Sigmoid colon (tissue), 7 donors: ENCODE measurements around the gene ELF4. TPM values are rescaled to one million over a fixed set of nuclear protein-coding genes. Genes with fewer than 3 reads are reported as not detected.

ENCODE experiments used
- DNase-seq: peaks from one replicate; pipeline ENCODE4 v3.0.0-alpha.2; 2019
- H3K27ac ChIP-seq, 4 donors: fragments of 200-600 bp; sonication (generic); one replicate each; pipeline ENCODE4 v1.5.1; 2016 to 2019; ENCODE audit warnings: mild to moderate bottlenecking in 1 of 4
- H3K27me3 ChIP-seq, 3 donors: fragments of 200-600 bp; sonication (generic); one replicate each; pipeline ENCODE4 v1.5.1; 2019; ENCODE audit warnings: mild to moderate bottlenecking in 1 of 3
- H3K36me3 ChIP-seq, 4 donors: fragments of 200-600 bp; sonication (generic); one replicate each; pipeline ENCODE4 v1.5.1; 2016 to 2019
- H3K4me1 ChIP-seq, 4 donors: fragments of 200-600 bp; sonication (generic); one replicate each; pipeline ENCODE4 v1.5.1; 2017 to 2019
- H3K4me3 ChIP-seq, 4 donors: fragments of 200-600 bp; sonication (generic); one replicate each; pipeline ENCODE4 v1.5.1; 2017 to 2019; ENCODE audit warnings: mild to moderate bottlenecking in 2 of 4, moderate library complexity in 1 of 4
- H3K9me3 ChIP-seq, 4 donors: fragments of 200-600 bp in 3 of 4; sonication (generic) in 3 of 4; one replicate each; pipeline versions ENCODE4 v1.5.1 to v1.6.1; 2013 to 2019
- CTCF ChIP-seq, 4 experiments: fragments of 450-650 bp in 3 of 4; fragments of 200-600 bp in 1 of 4; IDR thresholded peaks; one replicate each; pipeline ENCODE4 v1.5.1; 2016 to 2019; ENCODE audit warnings: antibody characterized with exemption in 4 of 4, mild to moderate bottlenecking in 3 of 4, moderate library complexity in 2 of 4
- EP300 ChIP-seq, 4 donors: sonication (generic); formaldehyde crosslinking; IDR thresholded peaks; one replicate each; pipeline ENCODE4 v1.6.1; 2017; ENCODE audit warnings: antibody characterized with exemption in 4 of 4
- POLR2A ChIP-seq, 2 donors: fragments of 450-650 bp; IDR thresholded peaks; one replicate each; pipeline ENCODE4 v1.6.1; 2016; ENCODE audit warnings: antibody characterized with exemption in 2 of 2, mild to moderate bottlenecking in 2 of 2, moderate library complexity in 2 of 2
- POLR2AphosphoS5 ChIP-seq, 4 donors: sonication (generic); formaldehyde crosslinking; IDR thresholded peaks; one replicate each; pipeline ENCODE4 v1.6.1; 2017; ENCODE audit warnings: antibody characterized with exemption in 4 of 4
- WGBS, 2 donors: extraction: QIAGEN DNeasy Blood & Tissue Kit; methylation state at CpG; one replicate each; pipeline ENCODE4 v1.1.7; 2013; 5-methylcytosine and 5-hydroxymethylcytosine counted together
- intact Hi-C: fragments of 100-400 bp; cut with DNase I; formaldehyde crosslinking; loops from one replicate; pipeline ENCODE4 v1.15.1; 2023
- polyA plus RNA-seq, 3 donors: library from polyadenylated mRNA; stranded (reverse); fragments of 200-250 nt; gene quantifications; one replicate each; pipeline ENCODE4 v1.2.3, GENCODE V29; 2013
- total RNA-seq, 4 donors: library from RNA; depleted of rRNA; stranded (reverse); fragments of >200 nt; gene quantifications; one replicate each; pipeline ENCODE4 v1.1.0, GENCODE V29; 2016
- donor health status: healthy with polysubstance abuse.
- donor health status: Bipolar disorder and iron deficiency.
- donor health status: healthy.

The ELF4 gene
- total RNA-seq (1 to 10 TPM; 4.6 to 7.8 (median 5.2) TPM), polyA plus RNA-seq (10 to 100 TPM; 19.2 to 25.9 (median 22.2) TPM)

GRCh38 chrX:130110379-130111219 lies at the start of gene ELF4:
TSS of gene ELF4 (minus strand) at chrX:130110497. CDS start at chrX:130081330, 29,167 bp downstream.
- Histone ChIP-seq H3K27me3 (no peaks in the 10 kb centered on the region), H3K4me3 (peak within 1 kb of the TSS; percentile 61 to 71 (median 65)), H3K36me3 (no peaks in the 10 kb centered on the region), H3K9me3 (no peaks in the 10 kb centered on the region), H3K4me1 (peaks cover 0 to 14% (median 8%) of the 10 kb centered on the region in 4 donors), H3K27ac (peak within 1 kb of the TSS; percentile 83 to 88 (median 86))
- TF ChIP-seq POLR2AphosphoS5 (IDR thresholded peaks at IDR 0.05) (peak in 2 of 4 donors; percentile 13 to 26), POLR2A (IDR thresholded peaks at IDR 0.05) (no peak), EP300 (IDR thresholded peaks at IDR 0.05) (no peak), CTCF (IDR thresholded peaks at IDR 0.05) (no peak)
- WGBS, 2 donors = 1% methylated on average over 117 to 120 of the region's 123 CpGs
- intact Hi-C loops = no loop called here
- DNase-seq = peak; percentile 70

DNA sequence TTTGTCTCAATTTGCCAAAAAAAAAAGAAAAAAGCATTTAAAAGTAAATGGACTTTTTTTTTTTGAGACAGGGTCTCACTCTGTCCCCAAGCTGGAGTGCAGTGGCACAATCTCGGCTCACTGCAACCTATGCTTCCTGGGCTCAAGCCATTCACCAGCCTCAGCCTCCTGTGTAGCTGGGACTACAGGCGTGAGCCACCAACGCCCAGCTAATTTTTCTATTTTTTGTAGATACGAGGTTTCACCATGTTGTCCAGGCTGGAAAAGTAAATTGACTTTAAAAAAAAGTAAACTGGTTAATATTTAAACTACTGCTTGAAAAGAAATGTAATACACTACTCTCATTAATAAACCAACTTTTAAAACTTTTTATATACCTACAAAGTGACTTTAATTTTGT lies 49.5 kb upstream of the ELF4 start:
- Histone ChIP-seq H3K4me3 (no peak overlapping the region), H3K27ac (no peak overlapping the region), H3K4me1 (peaks cover 0 to 8% (median 6%) of the 10 kb centered on the region in 4 donors), H3K27me3 (no peaks in the 10 kb centered on the region), H3K36me3 (no peaks in the 10 kb centered on the region), H3K9me3 (no peaks in the 10 kb centered on the region)
- TF ChIP-seq POLR2A (IDR thresholded peaks at IDR 0.05) = no peak
- TF ChIP-seq POLR2AphosphoS5 (IDR thresholded peaks at IDR 0.05) = no peak
- no peak for TF ChIP-seq CTCF (IDR thresholded peaks at IDR 0.05)
- no peak for TF ChIP-seq EP300 (IDR thresholded peaks at IDR 0.05)
- WGBS, 2 donors = 50 to 85% methylated on average over 4 of the region's 4 CpGs
- intact Hi-C loops = loop anchor here (5.0 kb wide), 1 partner anchor 37 kb away; no protein-coding TSS in a partner anchor
- DNase-seq = no peak

DNA sequence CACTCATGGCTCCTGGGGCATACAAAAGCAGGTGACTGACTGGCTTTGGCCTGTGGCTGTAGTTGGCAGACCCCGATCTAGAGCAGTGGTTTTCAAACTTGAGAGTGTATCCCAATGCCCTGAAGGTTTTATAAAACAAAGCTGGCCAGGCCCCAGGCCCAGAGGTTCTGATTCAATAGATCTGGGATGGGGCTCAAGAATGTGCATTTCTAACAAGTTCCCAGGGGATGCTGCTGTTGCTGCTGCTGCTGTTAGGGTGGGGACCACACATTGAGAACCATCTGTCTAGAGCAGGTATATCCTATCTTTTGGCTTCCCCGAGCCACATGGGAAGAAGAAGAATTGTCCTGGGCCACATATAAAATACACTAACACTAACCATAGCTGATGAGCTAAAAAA lies 48.0 kb upstream of the ELF4 start:
- no peaks in the 10 kb centered on the region for H3K4me1 ChIP-seq
- H3K27me3 ChIP-seq = no peaks in the 10 kb centered on the region
- 95 to 99% methylated on average over 2 of the region's 2 CpGs for WGBS, 2 donors
- TF ChIP-seq CTCF (IDR thresholded peaks at IDR 0.05) (no peak), EP300 (IDR thresholded peaks at IDR 0.05) (no peak), POLR2A (IDR thresholded peaks at IDR 0.05) (no peak), POLR2AphosphoS5 (IDR thresholded peaks at IDR 0.05) (no peak)
- DNase-seq = no peak
- intact Hi-C loops = no loop called here
- H3K4me3 ChIP-seq = no peak overlapping the region
- H3K36me3 ChIP-seq = peaks cover 0 to 4% (median 0%) of the 10 kb centered on the region in 4 donors
- H3K9me3 ChIP-seq = no peaks in the 10 kb centered on the region
- H3K27ac ChIP-seq = no peak overlapping the region

DNA sequence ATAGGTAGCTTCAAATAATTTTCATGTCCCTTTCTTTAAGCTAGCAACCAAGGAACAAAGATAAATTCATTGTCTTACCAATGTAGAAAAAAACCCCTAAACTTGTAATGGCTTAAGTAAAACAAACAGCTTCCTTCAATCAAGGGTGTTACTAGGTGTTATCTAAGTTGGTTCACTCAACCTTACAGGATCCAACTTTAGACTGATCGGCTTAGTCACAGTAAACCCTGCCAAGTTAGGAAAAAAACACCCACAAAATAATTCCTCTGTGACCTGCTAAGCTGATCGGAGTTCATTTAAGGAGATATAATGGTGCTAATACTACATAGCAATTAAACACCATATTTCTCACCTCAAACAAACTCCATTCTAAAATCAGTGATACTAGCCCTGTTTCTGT lies 45.3 kb upstream of the ELF4 start:
- no peak for DNase-seq
- intact Hi-C loops = no loop called here
- Histone ChIP-seq H3K4me3 (no peak overlapping the region), H3K4me1 (no peaks in the 10 kb centered on the region), H3K9me3 (no peaks in the 10 kb centered on the region), H3K27me3 (no peaks in the 10 kb centered on the region), H3K36me3 (peaks cover 0 to 4% (median 0%) of the 10 kb centered on the region in 4 donors), H3K27ac (no peak overlapping the region)
- TF ChIP-seq POLR2A (IDR thresholded peaks at IDR 0.05) (no peak), POLR2AphosphoS5 (IDR thresholded peaks at IDR 0.05) (no peak), CTCF (IDR thresholded peaks at IDR 0.05) (no peak), EP300 (IDR thresholded peaks at IDR 0.05) (no peak)
- 90 to 98% methylated on average over 2 of the region's 2 CpGs for WGBS, 2 donors
